ENCODE results near the gene SGMS1.

DNA sequence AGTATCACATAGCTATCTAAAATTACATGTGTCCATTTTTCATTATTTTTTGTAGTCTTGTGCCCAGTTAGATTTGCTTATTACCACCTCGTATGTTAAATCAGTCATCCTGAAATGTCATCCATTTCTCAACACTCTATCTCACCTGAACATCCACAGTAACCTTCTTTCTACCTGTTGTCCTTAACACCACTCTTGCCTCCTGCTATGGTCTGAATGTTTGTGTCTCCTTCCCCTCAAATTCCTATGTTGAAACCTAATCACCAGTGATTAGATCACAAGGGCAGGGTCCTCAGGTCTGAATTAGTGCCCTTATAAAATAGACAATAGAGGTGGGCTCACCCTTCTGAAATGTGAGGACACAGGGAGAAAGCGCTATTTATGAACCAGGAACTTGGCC, 292.3 kb downstream of the SGMS1 start:
- TF ChIP-seq, protein P1, sequence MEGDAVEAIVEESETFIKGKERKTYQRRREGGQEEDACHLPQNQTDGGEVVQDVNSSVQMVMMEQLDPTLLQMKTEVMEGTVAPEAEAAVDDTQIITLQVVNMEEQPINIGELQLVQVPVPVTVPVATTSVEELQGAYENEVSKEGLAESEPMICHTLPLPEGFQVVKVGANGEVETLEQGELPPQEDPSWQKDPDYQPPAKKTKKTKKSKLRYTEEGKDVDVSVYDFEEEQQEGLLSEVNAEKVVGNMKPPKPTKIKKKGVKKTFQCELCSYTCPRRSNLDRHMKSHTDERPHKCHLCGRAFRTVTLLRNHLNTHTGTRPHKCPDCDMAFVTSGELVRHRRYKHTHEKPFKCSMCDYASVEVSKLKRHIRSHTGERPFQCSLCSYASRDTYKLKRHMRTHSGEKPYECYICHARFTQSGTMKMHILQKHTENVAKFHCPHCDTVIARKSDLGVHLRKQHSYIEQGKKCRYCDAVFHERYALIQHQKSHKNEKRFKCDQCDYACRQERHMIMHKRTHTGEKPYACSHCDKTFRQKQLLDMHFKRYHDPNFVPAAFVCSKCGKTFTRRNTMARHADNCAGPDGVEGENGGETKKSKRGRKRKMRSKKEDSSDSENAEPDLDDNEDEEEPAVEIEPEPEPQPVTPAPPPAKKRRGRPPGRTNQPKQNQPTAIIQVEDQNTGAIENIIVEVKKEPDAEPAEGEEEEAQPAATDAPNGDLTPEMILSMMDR (IDR thresholded peaks at IDR 0.05) = no peak
- no peak for TF ChIP-seq POLR2A (IDR thresholded peaks at IDR 0.05)

Measured in testis (tissue), 2 donors.